ENCODE measurements around the gene LINC00237.
A peak's percentile ranks its signal among the peaks of the same experiment; 100 is the strongest.

LINC00237 gene

DNA sequence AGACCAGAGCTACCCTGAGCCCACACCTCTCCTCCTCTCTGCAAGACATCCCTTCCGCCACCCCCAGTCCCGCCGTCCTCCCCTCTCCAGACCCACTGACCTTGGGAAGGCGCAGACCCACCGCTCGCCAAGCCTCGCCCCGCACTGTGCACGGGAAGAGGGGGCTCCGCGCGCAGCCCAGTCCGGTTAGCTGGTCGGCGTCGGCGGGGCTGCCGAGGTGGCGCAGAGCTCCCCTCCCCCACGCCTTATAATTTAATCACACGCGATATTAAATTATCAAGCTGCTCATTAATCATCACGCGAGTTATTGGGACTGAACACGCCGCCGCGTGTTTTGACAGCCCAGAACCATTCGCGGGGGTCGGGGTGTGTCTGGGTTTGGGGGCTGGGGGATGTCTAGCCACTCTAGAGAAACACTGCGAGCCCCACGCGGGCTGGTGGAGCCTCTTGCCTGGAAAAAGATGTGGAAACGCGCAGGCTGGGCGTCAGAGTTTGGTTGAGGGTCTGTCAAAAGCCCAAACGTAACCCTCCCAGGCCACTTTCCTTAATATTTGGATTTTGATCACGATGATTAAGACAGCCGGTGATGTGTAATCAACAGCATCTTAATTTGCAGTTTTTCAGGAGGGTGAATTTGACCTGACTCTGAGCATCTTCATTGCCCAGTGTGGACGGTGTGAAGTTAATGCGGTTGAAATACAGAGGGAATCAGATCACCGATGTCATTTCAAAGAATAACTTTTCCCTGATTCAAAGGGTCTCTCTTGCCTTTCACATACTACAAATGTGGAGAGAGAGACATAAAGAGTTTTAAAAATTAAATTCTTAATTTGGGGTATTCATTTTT is at the start of gene LINC00237:
Gene LINC00237 (minus strand): TSS at position 188 of the 847 bp plus-strand sequence.
- no peak for DNase-seq

GRCh38 chr20:21155268-21155667 is 49.1 kb upstream of the LINC00237 start:
- no peak for DNase-seq

DNA sequence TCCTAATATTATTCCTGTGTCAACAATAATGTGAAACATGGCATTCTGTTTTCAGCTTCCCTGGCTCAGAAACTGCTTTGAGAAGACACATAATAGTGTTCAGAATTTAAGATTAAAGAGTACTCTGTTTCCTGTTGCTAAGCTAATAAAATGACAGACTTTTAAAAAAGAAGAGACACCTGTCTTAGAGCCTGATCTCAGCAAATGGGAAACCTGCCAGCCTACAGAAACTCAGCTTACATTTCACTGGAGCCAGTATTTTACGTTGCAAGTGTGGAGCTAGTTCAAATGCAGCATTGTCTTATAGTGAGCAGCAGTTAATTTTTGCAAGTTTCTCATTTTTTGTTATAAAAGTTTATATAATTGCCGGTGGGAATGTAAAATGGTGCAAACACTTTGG is 48.5 kb upstream of the LINC00237 start:
- DNase-seq: no peak

DNA sequence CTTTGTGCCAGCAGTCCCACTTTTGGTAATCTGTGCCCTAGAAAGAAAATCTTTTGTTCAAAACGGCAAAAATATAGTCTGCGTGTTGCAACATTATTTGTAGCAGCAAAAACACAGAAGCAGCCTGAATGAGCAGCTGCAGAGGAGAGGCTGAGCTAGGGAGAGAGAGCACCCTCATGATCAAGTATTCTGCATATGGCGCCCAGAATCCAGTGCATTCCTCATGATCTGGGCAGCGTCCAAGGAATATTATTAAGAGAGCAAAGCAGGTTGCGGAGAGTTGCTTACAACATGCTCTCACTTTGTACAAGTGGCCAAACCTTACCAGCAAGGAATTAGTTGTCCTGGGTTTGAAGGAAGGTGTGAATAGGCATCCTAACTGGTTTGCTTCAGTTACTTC is 45.6 kb upstream of the LINC00237 start:
- DNase-seq: no peak

DNA sequence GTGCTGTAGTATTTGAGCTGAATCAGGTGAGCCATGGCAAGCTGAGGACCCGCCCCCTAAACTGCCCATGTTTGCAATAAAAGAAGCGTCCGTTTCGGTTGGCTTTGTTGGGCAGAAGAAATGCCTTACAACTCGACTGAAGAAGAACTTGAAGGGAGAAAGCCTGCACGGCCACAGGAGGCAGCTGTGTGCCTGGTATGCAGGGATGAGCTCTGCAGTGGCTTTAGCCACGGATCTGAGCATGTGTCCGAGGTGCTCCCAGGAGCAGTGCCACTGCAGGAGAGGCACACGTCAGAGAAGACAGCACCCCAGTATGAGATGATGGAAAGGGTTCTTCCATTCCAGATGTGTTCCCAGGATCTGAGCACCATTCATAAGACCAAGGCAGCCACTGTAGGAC is 43.2 kb upstream of the LINC00237 start:
- no peak for DNase-seq

GRCh38 chr20:21147593-21147992 is 41.4 kb upstream of the LINC00237 start:
- DNase-seq: no peak

GRCh38 chr20:21146215-21146614 is 40.1 kb upstream of the LINC00237 start:
- no peak for DNase-seq

- no peak for DNase-seq
Measured at GRCh38 chr20:21145424-21145823, 39.3 kb upstream of the LINC00237 start.

DNA sequence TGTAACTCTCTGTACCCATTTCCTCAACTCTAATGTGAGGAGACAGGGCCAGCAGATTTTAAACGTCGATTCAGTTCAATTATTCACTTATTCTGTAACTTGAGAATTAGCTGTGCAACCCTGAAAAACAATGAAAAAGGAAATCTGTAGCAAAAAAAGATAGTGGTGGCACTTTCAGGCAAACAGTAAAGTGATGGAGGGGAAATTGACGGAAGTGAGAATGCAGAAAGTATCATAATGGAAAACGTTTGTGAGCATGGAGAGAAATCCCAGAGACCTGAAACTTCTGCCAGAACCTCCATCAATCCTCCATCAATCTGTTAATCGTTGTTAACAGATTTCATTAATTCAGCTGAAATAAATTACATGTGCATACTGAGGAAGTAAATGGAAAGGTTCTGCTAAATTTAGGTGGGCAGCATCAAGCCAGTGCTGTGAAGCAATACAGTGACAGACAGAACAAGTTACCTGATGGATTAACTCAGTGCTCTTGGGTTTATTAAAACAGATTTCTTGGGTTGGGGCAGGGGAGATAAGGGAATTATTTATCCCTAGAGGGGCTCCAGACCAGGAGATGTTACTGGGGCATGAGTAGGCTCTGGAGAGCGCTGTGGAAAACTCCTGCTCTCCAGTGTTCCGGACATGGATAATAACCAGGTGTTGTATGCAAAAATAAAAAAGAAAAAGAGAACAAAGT is 37.2 kb upstream of the LINC00237 start:
- no peak for DNase-seq

DNA sequence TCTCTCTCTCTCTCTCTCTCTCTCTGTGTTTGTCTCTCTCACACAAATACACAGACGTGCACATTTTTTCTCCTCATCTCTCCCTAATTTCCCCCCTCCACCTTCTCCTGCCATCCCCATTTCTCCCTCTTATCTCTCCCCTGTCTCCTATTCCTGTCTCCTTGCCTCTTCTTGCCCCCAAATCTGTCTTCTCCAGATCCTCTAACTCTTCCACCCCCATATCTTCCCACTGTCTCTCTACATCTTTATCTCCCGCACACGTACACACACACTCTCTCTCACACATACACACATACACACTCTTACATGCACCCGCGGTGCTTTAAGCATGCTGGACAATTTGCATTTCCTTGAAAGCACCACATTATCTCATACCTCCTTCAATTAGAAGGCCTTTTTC is 35.7 kb upstream of the LINC00237 start:
- DNase-seq: no peak

- no peak for DNase-seq
Measured at GRCh38 chr20:21139881-21140566, 33.9 kb upstream of the LINC00237 start.

DNA sequence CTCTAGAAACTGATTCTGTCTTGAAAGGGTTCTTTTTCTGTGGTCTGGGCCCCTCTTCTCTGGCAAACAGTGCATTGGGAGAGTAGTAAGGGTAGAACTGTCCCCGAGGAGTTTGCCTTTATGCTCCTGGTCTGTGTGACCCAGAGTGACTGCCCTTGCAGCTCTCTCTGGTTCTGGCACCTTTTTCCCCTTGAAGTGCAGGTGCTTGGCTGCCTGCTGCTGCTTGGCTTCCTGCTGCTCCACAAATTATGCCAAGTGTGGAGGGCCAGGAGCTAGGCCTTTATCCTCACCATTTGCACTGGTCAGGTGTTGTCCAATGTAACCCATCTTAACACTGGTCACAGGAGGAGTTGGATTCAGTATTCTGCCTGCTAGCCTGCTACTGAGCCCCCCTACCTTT is 30.9 kb upstream of the LINC00237 start:
- peak; percentile 8 for DNase-seq

GRCh38 chr20:21136015-21136732 is 30.0 kb upstream of the LINC00237 start:
- DNase-seq: no peak

GRCh38 chr20:21134883-21135493 is 28.8 kb upstream of the LINC00237 start:
- DNase-seq: no peak

- no peak for DNase-seq
Measured at GRCh38 chr20:21133917-21134622, 27.9 kb upstream of the LINC00237 start.

DNA sequence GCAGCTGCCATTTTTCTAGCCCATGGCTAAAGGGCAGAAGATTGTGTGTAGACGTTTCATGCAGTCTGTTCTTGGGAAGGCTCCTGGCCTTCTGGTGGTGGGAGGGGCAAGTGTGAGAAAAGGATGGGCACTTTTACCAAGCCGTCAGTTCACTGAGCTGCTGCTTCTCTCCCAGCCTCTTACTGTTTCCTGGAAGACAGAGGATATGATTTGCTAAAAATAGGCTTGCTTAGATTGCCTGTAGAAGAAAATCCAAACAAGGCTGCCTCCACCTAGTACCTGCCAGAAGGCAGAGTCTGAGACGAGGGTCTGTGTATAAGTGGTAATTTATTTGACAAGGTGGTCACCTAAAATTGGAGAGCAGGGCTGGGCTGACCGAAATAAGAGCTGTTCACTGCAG is 27.2 kb upstream of the LINC00237 start:
- DNase-seq: no peak

DNA sequence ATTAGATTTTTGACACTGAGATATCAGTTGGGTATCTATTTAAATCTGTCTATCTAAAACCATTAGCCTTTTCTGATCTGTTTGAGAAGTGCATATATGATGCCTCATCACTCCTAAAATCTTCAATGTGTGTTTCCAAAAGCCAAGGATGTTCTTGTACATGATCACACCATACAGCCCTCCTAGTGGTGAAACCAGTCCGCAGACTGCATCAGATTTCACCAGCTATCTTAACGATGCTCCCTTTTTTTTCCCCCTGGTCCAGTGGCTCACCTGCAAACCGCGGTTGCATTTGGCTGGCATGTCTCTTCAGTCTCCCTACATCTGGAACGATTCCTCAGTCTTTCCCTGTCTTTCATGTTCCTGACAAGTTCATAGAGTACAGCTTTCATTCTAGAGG is 23.7 kb upstream of the LINC00237 start:
- DNase-seq: no peak

DNA sequence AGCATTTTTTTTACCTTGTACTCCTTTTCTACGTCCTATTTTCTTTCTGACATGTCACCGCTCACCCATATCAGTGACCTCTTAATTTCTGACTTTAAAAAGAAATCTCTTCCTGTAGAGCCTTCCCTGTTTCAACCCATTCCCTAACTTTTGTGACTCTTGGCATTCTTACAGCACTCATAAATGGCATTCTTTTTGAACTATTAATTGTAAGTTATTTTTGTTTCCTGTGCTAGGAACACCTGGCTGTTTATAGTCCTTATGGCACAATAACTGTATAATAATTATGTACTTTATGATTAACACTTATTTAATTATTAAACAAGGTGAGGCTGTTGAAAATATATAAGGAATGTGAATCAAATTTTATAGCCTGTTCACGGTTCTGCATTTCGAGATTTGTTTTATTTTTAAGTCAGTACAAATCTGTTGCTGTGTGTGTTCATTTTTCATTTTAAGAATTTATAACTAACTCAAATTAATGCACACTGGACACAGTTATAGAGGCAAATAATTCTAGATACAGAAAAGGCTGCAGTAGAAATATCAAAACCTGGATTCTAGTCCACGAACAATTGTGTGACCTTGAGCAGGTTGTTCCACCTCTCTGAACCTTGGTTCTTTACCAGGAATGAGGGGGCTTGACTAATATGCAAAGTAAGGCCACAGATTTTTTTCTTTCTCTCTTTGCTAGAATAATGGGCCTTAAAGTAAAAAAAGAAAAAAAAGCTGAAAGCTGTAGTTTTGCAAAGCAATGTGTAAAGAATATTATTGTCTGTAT is 21.2 kb upstream of the LINC00237 start:
- no peak for DNase-seq

- no peak for DNase-seq
Measured at GRCh38 chr20:21126581-21126870, 20.4 kb upstream of the LINC00237 start.

DNA sequence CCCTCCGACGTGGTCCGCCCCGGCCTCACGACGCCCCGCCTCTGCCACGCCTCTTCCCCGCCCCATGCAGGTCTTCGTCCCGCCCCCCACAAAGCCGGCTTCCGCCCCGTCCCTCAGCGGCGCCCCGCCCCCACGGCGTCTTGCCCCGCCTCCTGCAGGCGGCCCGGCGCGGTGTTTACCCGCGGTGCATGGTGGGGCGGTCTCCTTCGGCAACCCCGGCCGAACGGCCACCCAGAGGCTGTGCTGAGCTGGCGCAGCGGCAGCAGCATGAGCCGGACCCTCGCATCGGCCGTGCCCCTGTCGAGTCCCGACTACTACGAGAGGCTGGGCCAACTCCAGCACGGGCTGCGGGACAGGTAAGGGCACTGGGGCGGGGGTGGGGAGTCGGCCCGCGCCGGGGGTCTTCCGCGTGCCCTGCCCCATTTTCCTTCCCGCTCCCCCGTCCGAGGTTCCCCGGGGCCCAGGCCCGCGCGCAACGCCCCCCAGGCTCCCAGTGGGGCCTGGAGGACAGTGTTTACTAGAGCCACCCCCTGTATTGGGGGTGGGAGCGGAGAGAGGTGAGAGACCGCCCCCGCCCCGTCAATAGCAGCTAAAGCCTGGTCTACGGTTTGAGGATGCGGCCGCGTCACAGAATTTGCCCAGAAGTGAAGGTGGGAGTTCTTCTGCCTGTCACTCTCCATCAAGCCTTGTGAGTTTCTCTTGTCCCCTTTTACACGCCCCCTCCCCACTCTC is 19.9 kb upstream of the LINC00237 start, which contains the start of gene KIZ:
Gene KIZ (plus strand): TSS at position 234 of the 732 bp plus-strand sequence. CDS start 34 bp downstream, at position 268.
- DNase-seq: peak; percentile 83
